OCI-LY7 (cell line): ENCODE data around the gene ARHGEF17.

Experiments
- CTCF ChIP-seq: fragments of 200-600 bp; sonication (generic); conservative IDR thresholded peaks from 2 replicates; pipeline ENCODE4 v1.5.1; 2014; ENCODE audit warnings: mild to moderate bottlenecking, antibody characterized with exemption, low read length, moderate library complexity, mixed read lengths
- EZH2phosphoT487 ChIP-seq: fragments of 200-600 bp; sonication (generic); IDR thresholded peaks from 2 replicates; pipeline ENCODE4 v1.6.1; 2018; ENCODE audit warnings: low read depth, borderline replicate concordance, mild to moderate bottlenecking, mixed run types, antibody characterized with exemption, low read length, moderate library complexity, mixed read lengths

GRCh38 chr11:73399636-73400035, 91.6 kb downstream of the ARHGEF17 start:
- TF ChIP-seq CTCF: no peak
- no peak for TF ChIP-seq EZH2phosphoT487
